Testis (tissue), 2 donors: Measurements from ENCODE around the gene LALBA.
"Not testable (repeated sequence)": the region's sequence is repeated elsewhere in the genome, so short reads cannot be mapped to it uniquely, and the experiment has no call there.

Experiments
- POLR2A ChIP-seq: fragments of 450-650 bp; IDR thresholded peaks from one replicate; pipeline ENCODE4 v1.6.1; 2017; ENCODE audit warnings: antibody characterized with exemption, mild to moderate bottlenecking, moderate library complexity
- TF ChIP-seq, protein P1 (sequence below), 3 experiments: fragments of 450-650 bp in 2 of 3; fragments of 200-600 bp in 1 of 3; sonication (generic) in 1 of 3; IDR thresholded peaks; one replicate each; pipeline ENCODE4 v1.5.1; 2016 to 2019; ENCODE audit warnings: antibody characterized with exemption in 3 of 3, mild to moderate bottlenecking in 2 of 3, moderate library complexity in 1 of 3

DNA sequence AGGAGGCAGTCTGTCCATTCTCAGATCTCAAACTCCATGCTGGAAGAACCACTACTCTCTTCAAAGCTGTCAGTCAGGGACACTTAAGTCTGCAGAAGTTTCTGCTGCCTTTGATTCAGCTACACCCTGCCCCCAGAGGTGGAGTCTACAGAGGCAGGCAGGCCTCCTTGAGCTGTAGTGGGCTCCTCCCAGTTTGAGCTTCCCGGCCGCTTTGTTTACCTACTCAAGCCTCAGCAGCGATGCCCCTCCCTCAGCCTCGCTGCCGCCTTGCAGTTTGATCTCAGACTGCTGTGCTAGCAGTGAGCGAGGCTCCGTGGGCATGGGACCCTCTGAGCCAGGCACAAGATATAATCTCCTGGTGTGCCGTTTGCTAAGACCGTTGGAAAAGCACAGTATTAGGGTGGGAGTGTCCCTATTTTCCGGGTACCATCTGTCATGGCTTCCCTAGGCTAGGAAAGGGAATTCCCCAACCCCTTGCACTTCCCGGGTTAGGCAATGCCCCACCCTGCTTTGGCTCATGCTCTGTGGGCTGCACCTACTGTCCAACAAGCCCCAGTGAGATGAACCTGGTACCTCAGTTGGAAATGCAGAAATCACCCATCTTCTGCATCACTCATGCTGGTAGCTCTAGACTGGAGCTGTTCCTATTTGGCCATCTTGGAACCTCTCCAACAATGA is 16.0 kb downstream of the LALBA start:
- not testable (repeated sequence) for TF ChIP-seq POLR2A
- TF ChIP-seq, protein P1, sequence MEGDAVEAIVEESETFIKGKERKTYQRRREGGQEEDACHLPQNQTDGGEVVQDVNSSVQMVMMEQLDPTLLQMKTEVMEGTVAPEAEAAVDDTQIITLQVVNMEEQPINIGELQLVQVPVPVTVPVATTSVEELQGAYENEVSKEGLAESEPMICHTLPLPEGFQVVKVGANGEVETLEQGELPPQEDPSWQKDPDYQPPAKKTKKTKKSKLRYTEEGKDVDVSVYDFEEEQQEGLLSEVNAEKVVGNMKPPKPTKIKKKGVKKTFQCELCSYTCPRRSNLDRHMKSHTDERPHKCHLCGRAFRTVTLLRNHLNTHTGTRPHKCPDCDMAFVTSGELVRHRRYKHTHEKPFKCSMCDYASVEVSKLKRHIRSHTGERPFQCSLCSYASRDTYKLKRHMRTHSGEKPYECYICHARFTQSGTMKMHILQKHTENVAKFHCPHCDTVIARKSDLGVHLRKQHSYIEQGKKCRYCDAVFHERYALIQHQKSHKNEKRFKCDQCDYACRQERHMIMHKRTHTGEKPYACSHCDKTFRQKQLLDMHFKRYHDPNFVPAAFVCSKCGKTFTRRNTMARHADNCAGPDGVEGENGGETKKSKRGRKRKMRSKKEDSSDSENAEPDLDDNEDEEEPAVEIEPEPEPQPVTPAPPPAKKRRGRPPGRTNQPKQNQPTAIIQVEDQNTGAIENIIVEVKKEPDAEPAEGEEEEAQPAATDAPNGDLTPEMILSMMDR (IDR thresholded peaks at IDR 0.05), result not testable (repeated sequence)
